ENCODE measurements around the gene TLR4.
A peak's percentile ranks its signal among the peaks of the same experiment; 100 is the strongest.

TLR4 gene

GRCh38 chr9:117722108-117722761 lies 18.0 kb downstream of the TLR4 start:
- peaks cover 3% of the 10 kb centered on the region for H3K9me3 Mint-ChIP-seq
- H3K27ac Mint-ChIP-seq, result no peak overlapping the region
- peaks cover 15% of the 10 kb centered on the region for H3K27me3 Mint-ChIP-seq (ENCODE audit: low read depth)
- H3K4me1 Mint-ChIP-seq (ENCODE audit: low read depth), result peaks cover 11% of the 10 kb centered on the region
- H3K4me3 Mint-ChIP-seq, result no peak overlapping the region
- no peaks in the 10 kb centered on the region for H3K36me3 Mint-ChIP-seq (ENCODE audit: low read depth)

- H3K9me3 Mint-ChIP-seq, result no peaks in the 10 kb centered on the region
- peaks cover 15% of the 10 kb centered on the region for H3K27me3 Mint-ChIP-seq (ENCODE audit: low read depth)
- no peaks in the 10 kb centered on the region for H3K4me1 Mint-ChIP-seq (ENCODE audit: low read depth)
- no peak overlapping the region for H3K4me3 Mint-ChIP-seq
- no peak overlapping the region for H3K27ac Mint-ChIP-seq
- H3K36me3 Mint-ChIP-seq (ENCODE audit: low read depth), result no peaks in the 10 kb centered on the region
Measured at GRCh38 chr9:117723986-117724625, 19.9 kb downstream of the TLR4 start.

GRCh38 chr9:117725426-117725887 lies 21.3 kb downstream of the TLR4 start:
- H3K27ac Mint-ChIP-seq, result no peak overlapping the region
- H3K9me3 Mint-ChIP-seq, result no peaks in the 10 kb centered on the region
- peaks cover 18% of the 10 kb centered on the region for H3K27me3 Mint-ChIP-seq (ENCODE audit: low read depth)
- no peaks in the 10 kb centered on the region for H3K4me1 Mint-ChIP-seq (ENCODE audit: low read depth)
- no peaks in the 10 kb centered on the region for H3K36me3 Mint-ChIP-seq (ENCODE audit: low read depth)
- no peak overlapping the region for H3K4me3 Mint-ChIP-seq

DNA sequence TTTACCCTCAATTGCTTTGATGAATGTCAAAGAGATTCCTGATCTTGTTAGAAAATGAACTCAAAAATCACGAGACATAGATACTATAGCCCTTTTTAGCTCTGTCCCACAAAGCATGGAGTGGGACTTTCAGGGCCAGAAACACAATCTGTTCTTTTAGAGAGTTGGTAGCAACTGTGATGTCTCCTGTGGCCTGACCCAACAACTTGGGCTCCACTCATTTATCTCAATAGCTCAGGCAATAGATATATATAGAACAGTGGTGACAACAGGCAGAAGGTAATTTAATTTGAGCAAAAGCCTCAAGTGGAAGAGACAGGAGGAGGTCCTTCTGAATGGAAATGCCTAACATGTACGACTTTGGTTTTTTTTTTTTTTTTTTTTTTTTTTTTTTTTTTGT lies 25.2 kb downstream of the TLR4 start:
- no peaks in the 10 kb centered on the region for H3K36me3 Mint-ChIP-seq (ENCODE audit: low read depth)

DNA sequence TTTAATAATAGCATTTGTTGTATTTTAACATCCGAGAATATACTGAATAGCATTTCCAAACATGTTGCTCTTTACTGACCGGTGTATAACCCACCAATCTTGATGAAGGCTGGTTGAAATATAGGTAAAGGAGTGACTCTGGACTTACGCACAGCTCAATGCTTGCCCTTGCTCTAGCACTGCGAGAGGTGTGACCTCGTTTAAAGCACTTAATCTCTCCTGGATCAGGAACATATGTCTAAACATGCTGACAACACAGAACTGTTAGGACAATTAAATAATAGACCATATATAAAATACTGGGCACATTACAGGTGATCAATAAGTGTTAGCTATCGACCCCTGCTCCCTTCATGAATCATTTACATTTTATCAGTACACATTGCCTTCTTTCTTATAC lies 28.3 kb downstream of the TLR4 start:
- Mint-ChIP-seq H3K4me3 (no peak overlapping the region), H3K36me3 (ENCODE audit: low read depth) (no peaks in the 10 kb centered on the region), H3K27ac (no peak overlapping the region), H3K4me1 (ENCODE audit: low read depth) (no peaks in the 10 kb centered on the region), H3K9me3 (no peaks in the 10 kb centered on the region), H3K27me3 (ENCODE audit: low read depth) (peaks cover 16% of the 10 kb centered on the region)

More for the DNA sequence above, 25.2 kb downstream of the TLR4 start:
- Mint-ChIP-seq H3K4me1 (ENCODE audit: low read depth) (no peaks in the 10 kb centered on the region), H3K4me3 (no peak overlapping the region), H3K27ac (no peak overlapping the region), H3K27me3 (ENCODE audit: low read depth) (peaks cover 22% of the 10 kb centered on the region), H3K9me3 (no peaks in the 10 kb centered on the region)

- H3K4me1 Mint-ChIP-seq (ENCODE audit: low read depth), result no peaks in the 10 kb centered on the region
- H3K27ac Mint-ChIP-seq, result no peak overlapping the region
Measured at GRCh38 chr9:117733465-117733864, 29.3 kb downstream of the TLR4 start.

DNA sequence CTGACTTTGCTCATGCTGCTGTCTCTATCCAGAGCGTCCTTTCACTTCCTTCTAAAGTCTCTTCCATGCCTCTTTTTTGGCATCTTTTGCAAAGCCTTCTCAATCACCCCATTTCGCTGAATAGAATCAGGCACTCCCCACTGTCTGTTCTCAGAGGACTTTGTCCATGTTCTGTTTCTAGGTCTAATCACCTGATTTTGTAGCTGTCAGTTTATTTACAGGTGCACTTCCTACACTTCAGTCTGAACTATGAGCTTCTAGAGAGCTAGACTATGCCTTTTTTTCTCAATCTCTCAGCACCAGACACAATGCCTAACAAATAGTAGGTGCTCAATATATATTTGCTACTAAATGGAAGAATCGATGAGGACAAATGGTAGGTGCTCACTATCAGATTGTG lies 29.9 kb downstream of the TLR4 start:
- Mint-ChIP-seq H3K9me3 (no peaks in the 10 kb centered on the region), H3K4me1 (ENCODE audit: low read depth) (no peaks in the 10 kb centered on the region), H3K36me3 (ENCODE audit: low read depth) (no peaks in the 10 kb centered on the region), H3K27ac (no peak overlapping the region), H3K27me3 (ENCODE audit: low read depth) (peaks cover 16% of the 10 kb centered on the region), H3K4me3 (no peak overlapping the region)

More at GRCh38 chr9:117733465-117733864, 29.3 kb downstream of the TLR4 start:
- H3K9me3 Mint-ChIP-seq, result no peaks in the 10 kb centered on the region
- peaks cover 16% of the 10 kb centered on the region for H3K27me3 Mint-ChIP-seq (ENCODE audit: low read depth)
- no peaks in the 10 kb centered on the region for H3K36me3 Mint-ChIP-seq (ENCODE audit: low read depth)
- H3K4me3 Mint-ChIP-seq, result no peak overlapping the region

GRCh38 chr9:117734523-117735314 lies 30.5 kb downstream of the TLR4 start:
- Mint-ChIP-seq H3K27ac (no peak overlapping the region), H3K4me1 (ENCODE audit: low read depth) (no peaks in the 10 kb centered on the region), H3K4me3 (no peak overlapping the region)

GRCh38 chr9:117737721-117738226 lies 33.6 kb downstream of the TLR4 start:
- no peaks in the 10 kb centered on the region for H3K36me3 Mint-ChIP-seq (ENCODE audit: low read depth)
- no peaks in the 10 kb centered on the region for H3K4me1 Mint-ChIP-seq (ENCODE audit: low read depth)
- H3K27me3 Mint-ChIP-seq (ENCODE audit: low read depth), result peaks cover 19% of the 10 kb centered on the region
- no peaks in the 10 kb centered on the region for H3K9me3 Mint-ChIP-seq
- H3K27ac Mint-ChIP-seq, result no peak overlapping the region
- H3K4me3 Mint-ChIP-seq, result no peak overlapping the region

More at GRCh38 chr9:117734523-117735314, 30.5 kb downstream of the TLR4 start:
- H3K27me3 Mint-ChIP-seq (ENCODE audit: low read depth), result peaks cover 13% of the 10 kb centered on the region
- H3K36me3 Mint-ChIP-seq (ENCODE audit: low read depth), result no peaks in the 10 kb centered on the region
- H3K9me3 Mint-ChIP-seq, result no peaks in the 10 kb centered on the region

- Mint-ChIP-seq H3K27ac (no peak overlapping the region), H3K36me3 (ENCODE audit: low read depth) (no peaks in the 10 kb centered on the region), H3K27me3 (ENCODE audit: low read depth) (peaks cover 13% of the 10 kb centered on the region), H3K4me1 (ENCODE audit: low read depth) (no peaks in the 10 kb centered on the region), H3K9me3 (no peaks in the 10 kb centered on the region), H3K4me3 (no peak overlapping the region)
Measured at GRCh38 chr9:117739206-117739605, 35.0 kb downstream of the TLR4 start.

DNA sequence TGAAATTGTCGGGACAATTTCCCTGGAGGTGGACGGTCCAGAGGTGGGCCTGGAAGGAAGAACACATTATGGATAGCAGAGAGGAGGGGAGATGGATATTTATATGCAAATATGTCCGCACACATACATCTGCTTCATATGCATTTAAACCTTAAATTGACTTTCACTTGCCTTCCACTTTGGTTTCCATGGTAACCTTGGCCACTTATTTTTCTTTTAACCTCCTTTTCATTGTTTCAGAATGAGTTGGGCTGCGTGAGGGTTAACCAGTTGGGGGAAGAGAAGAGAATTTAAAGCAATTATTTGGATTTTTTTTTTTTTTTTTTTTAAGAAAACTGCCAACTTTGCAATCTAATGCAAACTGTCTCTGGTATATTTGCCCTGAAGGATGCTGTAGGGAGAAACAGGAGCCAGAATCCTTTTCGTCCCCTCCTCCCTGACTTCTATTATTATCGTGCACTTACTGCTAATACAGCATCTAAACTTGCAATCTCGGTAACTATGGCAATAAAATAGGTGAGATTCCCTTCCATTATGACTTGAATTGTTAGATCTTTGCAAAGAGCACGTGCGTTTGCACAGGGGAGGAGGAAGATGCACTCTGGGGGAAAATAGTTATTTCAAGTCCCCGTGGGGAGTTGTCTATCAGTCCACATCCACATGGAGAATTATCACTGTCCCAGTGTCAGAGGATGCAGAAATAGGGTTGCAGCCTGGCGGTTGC lies 35.6 kb downstream of the TLR4 start:
- peaks cover 1% of the 10 kb centered on the region for H3K4me1 Mint-ChIP-seq (ENCODE audit: low read depth)
- no peaks in the 10 kb centered on the region for H3K36me3 Mint-ChIP-seq (ENCODE audit: low read depth)
- H3K4me3 Mint-ChIP-seq, result no peak overlapping the region
- H3K9me3 Mint-ChIP-seq, result no peaks in the 10 kb centered on the region
- peaks cover 19% of the 10 kb centered on the region for H3K27me3 Mint-ChIP-seq (ENCODE audit: low read depth)
- H3K27ac Mint-ChIP-seq, result no peak overlapping the region

DNA sequence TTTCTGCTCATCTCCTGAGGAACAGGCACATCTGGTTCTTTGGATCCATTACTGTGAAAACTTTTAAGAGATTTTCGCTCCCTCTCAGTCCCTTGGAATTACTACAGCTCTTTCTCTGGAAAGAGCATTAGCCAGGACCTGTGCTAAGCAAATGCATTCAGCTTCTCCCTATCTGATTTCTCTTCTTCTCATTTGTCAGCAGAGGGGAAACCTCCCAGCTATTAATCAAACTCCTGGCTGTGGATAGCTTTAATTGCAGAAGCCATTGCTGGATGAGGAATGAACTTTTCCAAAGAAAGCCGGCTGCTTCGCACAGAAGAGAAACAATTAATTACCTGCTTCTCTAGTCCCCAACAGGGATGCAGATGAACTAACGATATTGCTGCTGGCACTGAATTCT lies 37.9 kb downstream of the TLR4 start:
- Mint-ChIP-seq H3K4me3 (no peak overlapping the region), H3K4me1 (ENCODE audit: low read depth) (peaks cover 1% of the 10 kb centered on the region), H3K27ac (no peak overlapping the region), H3K36me3 (ENCODE audit: low read depth) (no peaks in the 10 kb centered on the region), H3K9me3 (no peaks in the 10 kb centered on the region), H3K27me3 (ENCODE audit: low read depth) (peaks cover 39% of the 10 kb centered on the region)

- peaks cover 2% of the 10 kb centered on the region for H3K36me3 Mint-ChIP-seq (ENCODE audit: low read depth)
- peaks cover 46% of the 10 kb centered on the region for H3K27me3 Mint-ChIP-seq (ENCODE audit: low read depth)
- H3K9me3 Mint-ChIP-seq, result no peaks in the 10 kb centered on the region
- H3K27ac Mint-ChIP-seq, result no peak overlapping the region
- peak overlapping the region; percentile 72 for H3K4me3 Mint-ChIP-seq
- peaks cover 1% of the 10 kb centered on the region for H3K4me1 Mint-ChIP-seq (ENCODE audit: low read depth)
Measured at GRCh38 chr9:117744369-117744768, 40.2 kb downstream of the TLR4 start.

DNA sequence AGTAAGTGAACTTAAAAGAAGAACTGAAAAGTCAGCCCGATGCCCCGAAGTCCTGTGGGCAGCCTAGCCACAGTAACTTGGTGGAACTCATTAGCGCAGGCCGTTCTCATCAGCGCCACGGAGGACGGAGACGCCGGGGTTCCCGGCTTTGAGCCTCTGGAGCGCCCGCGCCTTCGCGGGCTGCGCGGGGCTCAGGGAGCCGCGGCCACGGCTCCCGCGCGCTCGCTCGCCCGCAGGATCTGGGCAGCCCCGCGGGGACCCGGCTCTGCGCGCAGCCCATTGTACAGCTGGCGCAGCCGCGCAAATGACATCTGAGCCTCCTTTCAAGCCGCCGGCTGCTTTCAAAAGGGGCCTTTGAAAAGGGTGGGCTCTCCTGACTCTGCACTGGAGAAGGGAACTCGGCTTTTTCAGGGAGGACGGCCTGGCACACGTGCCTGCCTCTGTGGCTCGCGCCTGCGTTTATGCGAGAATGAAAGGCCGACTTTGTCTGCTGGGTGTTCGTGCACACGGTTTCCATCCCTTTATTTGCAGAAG lies 40.7 kb downstream of the TLR4 start:
- peak overlapping the region; percentile 72 for H3K4me3 Mint-ChIP-seq
- H3K27me3 Mint-ChIP-seq (ENCODE audit: low read depth), result peaks cover 47% of the 10 kb centered on the region
- no peaks in the 10 kb centered on the region for H3K9me3 Mint-ChIP-seq
- H3K27ac Mint-ChIP-seq, result no peak overlapping the region
- H3K4me1 Mint-ChIP-seq (ENCODE audit: low read depth), result peaks cover 1% of the 10 kb centered on the region
- H3K36me3 Mint-ChIP-seq (ENCODE audit: low read depth), result peaks cover 2% of the 10 kb centered on the region
